HepG2 (cell line): Measurements from ENCODE around the gene FARSB. TPM values are rescaled to one million over a fixed set of nuclear protein-coding genes. Genes with fewer than 3 reads are reported as not detected.

Experiments used
- CCAR2 ChIP-seq: fragments of 200-400 bp; formaldehyde crosslinking; optimal IDR thresholded peaks from 2 replicates; pipeline ENCODE3; 2018; ENCODE audit warnings: low read depth, mild to moderate bottlenecking, low read length, moderate library complexity
- FOXK1 ChIP-seq: sonication (generic); formaldehyde crosslinking; IDR thresholded peaks from 2 replicates; pipeline ENCODE4 v1.4.0; 2020; ENCODE audit warnings: low read depth, missing genetic modification reagents, borderline replicate concordance
- GPN1 ChIP-seq: sonication (generic); formaldehyde crosslinking; IDR thresholded peaks from 2 replicates; pipeline ENCODE4 v1.5.1; 2020; ENCODE audit warnings: missing genetic modification reagents, borderline replicate concordance
- HDAC6 ChIP-seq: fragments of 200-600 bp; sonication (generic); IDR thresholded peaks from 2 replicates; pipeline ENCODE4 v1.7.0; 2017; ENCODE audit warnings: mild to moderate bottlenecking, antibody characterized with exemption, low read length, low read depth
- MAFK ChIP-seq, 2 experiments: IDR thresholded peaks in 1 of 2; conservative IDR thresholded peaks in 1 of 2; 2 replicates each; pipeline ENCODE4 v1.6.1; 2011; ENCODE audit warnings: improper control_type of control experiment in 2 of 2, low read length in 2 of 2
- SIN3A ChIP-seq: IDR thresholded peaks from 2 replicates; pipeline ENCODE4 v1.6.1; 2011; ENCODE audit warnings: low read depth, mild to moderate bottlenecking, control low read depth, low read length, borderline replicate concordance
- TRIM24 ChIP-seq: sonication (generic); formaldehyde crosslinking; IDR thresholded peaks from 2 replicates; pipeline ENCODE4 v1.8.0; 2022; ENCODE audit warnings: mild to moderate bottlenecking, missing genetic modification reagents
- ZNF326 ChIP-seq: sonication (generic); formaldehyde crosslinking; IDR thresholded peaks from 2 replicates; pipeline ENCODE4 v1.4.0; 2020; ENCODE audit warnings: missing genetic modification reagents, borderline replicate concordance
- ZNF709 ChIP-seq: sonication (generic); formaldehyde crosslinking; IDR thresholded peaks from 2 replicates; pipeline ENCODE4 v1.5.0; 2020; ENCODE audit warnings: mild to moderate bottlenecking, missing genetic modification reagents
- ZNF816 ChIP-seq: sonication (generic); formaldehyde crosslinking; IDR thresholded peaks from 2 replicates; pipeline ENCODE4 v1.8.0; 2022; ENCODE audit warnings: missing genetic modification reagents, mild to moderate bottlenecking, borderline replicate concordance
- polyA plus RNA-seq, 8 experiments: library from polyadenylated mRNA; depleted of rRNA in 3 of 8; stranded (reverse) in 7 of 8; unstranded in 1 of 8; fragments of >200 nt; fragmentation: Illumina TruSeq in 4 of 8; extraction: Trizol in 4 of 8; gene quantifications; 2 replicates each; pipeline versions ENCODE4 v1.2.1 to v1.2.3, GENCODE V29; 2011 to 2016; ENCODE audit warnings: low read depth in 4 of 8, missing spikeins in 1 of 8, mixed read lengths in 1 of 8; ENCODE audit not compliant: insufficient read depth in 1 of 8
- total RNA-seq, 5 experiments: library from RNA; depleted of rRNA; stranded (reverse); fragments of >200 nt; fragmentation: Illumina TruSeq; extraction: Trizol; gene quantifications; 2 replicates each; pipeline ENCODE4 v1.2.3, GENCODE V29; 2016; ENCODE audit warnings: low read depth in 1 of 5
- TF ChIP-seq, protein P1 (sequence below): IDR thresholded peaks from 2 replicates; pipeline ENCODE4 v1.6.1; 2012; ENCODE audit warnings: low read depth, low read length, improper control_type of control experiment
- TF ChIP-seq, protein P2 (sequence below): sonication (generic); formaldehyde crosslinking; conservative IDR thresholded peaks from 2 replicates; pipeline ENCODE4 v1.5.0; 2020; ENCODE audit warnings: missing genetic modification reagents
- TF ChIP-seq, protein P3 (sequence below): IDR thresholded peaks from 2 replicates; pipeline ENCODE4 v1.6.1; 2016; ENCODE audit warnings: low read depth, control low read depth
- TF ChIP-seq, protein P4 (sequence below): sonication (generic); formaldehyde crosslinking; IDR thresholded peaks from 2 replicates; pipeline ENCODE4 v1.4.0; 2020; ENCODE audit warnings: missing genetic modification reagents
- TF ChIP-seq, protein P5 (sequence below): sonication (generic); formaldehyde crosslinking; IDR thresholded peaks from 2 replicates; pipeline ENCODE4 v1.4.0; 2020; ENCODE audit warnings: missing genetic modification reagents, borderline replicate concordance

The FARSB gene
- total and polyA plus RNA-seq, 2 of the 13 experiments (the other 11 are each of a cell fraction or from before 2014, with no cell fraction given), result 23.3 to 45.9 TPM

DNA sequence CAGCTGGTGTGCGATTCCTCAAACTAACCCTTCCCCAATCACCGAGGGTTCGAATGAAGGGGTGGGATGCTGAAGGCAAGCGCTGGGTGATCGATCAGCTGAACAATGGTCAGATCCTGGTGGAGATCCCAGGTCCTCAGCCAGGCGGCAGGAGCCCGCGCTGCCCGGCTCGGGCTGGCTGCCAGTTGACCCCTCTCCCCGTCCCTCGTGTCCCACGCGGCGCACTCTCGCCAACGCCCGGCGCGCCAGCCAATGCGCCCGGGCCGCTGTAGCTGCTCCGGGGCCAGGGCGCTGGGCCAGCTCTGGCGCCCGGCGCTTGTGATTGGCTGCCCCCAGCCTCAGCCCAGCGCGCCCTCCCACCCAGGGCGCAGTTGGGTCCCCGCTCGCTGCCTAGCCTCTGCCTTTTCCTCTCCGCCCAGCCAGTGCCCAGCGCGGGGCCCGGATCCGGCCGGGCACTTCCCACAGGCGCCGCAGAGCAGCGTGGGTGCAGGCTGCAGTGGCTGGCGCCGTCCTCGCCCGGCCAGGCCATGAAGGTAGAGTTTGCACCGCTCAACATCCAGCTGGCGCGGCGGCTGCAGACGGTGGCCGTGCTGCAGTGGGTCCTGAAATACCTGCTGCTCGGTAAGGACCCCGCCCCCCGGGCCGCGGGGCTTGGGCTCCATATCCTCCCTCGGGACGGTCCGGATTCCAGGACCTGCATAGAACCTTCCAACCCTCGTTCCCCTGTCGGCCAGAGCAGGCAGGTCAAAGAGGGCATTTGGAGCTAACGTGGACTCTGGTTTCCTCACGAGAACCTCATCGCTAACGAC is 15.6 kb upstream of the FARSB start, which contains the start of gene MOGAT1 (continued):
- TF ChIP-seq, protein P1, sequence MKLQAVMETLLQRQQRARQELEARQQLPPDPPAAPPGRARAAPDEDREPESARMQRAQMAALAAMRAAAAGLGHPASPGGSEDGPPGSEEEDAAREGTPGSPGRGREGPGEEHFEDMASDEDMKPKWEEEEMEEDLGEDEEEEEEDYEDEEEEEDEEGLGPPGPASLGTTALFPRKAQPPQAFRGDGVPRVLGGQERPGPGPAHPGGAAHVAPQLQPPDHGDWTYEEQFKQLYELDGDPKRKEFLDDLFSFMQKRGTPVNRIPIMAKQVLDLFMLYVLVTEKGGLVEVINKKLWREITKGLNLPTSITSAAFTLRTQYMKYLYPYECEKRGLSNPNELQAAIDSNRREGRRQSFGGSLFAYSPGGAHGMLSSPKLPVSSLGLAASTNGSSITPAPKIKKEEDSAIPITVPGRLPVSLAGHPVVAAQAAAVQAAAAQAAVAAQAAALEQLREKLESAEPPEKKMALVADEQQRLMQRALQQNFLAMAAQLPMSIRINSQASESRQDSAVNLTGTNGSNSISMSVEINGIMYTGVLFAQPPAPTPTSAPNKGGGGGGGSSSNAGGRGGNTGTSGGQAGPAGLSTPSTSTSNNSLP, result no peak
- no peak for TF ChIP-seq MAFK (conservative IDR thresholded peaks at IDR 0.05 in 1 of 2, IDR thresholded peaks at IDR 0.05 in 1 of 2; ENCODE audit: low read length in 2 of 2)
- TF ChIP-seq CCAR2, result no peak
- TF ChIP-seq, protein P2, sequence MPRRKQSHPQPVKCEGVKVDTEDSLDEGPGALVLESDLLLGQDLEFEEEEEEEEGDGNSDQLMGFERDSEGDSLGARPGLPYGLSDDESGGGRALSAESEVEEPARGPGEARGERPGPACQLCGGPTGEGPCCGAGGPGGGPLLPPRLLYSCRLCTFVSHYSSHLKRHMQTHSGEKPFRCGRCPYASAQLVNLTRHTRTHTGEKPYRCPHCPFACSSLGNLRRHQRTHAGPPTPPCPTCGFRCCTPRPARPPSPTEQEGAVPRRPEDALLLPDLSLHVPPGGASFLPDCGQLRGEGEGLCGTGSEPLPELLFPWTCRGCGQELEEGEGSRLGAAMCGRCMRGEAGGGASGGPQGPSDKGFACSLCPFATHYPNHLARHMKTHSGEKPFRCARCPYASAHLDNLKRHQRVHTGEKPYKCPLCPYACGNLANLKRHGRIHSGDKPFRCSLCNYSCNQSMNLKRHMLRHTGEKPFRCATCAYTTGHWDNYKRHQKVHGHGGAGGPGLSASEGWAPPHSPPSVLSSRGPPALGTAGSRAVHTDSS, result no peak
- TF ChIP-seq, protein P3, sequence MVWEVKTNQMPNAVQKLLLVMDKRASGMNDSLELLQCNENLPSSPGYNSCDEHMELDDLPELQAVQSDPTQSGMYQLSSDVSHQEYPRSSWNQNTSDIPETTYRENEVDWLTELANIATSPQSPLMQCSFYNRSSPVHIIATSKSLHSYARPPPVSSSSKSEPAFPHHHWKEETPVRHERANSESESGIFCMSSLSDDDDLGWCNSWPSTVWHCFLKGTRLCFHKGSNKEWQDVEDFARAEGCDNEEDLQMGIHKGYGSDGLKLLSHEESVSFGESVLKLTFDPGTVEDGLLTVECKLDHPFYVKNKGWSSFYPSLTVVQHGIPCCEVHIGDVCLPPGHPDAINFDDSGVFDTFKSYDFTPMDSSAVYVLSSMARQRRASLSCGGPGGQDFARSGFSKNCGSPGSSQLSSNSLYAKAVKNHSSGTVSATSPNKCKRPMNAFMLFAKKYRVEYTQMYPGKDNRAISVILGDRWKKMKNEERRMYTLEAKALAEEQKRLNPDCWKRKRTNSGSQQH, result no peak
- no peak for TF ChIP-seq FOXK1 (CRISPR knock-in tag)
- TF ChIP-seq GPN1, result no peak
- no peak for TF ChIP-seq TRIM24 (CRISPR knock-in tag)
- TF ChIP-seq, protein P4, sequence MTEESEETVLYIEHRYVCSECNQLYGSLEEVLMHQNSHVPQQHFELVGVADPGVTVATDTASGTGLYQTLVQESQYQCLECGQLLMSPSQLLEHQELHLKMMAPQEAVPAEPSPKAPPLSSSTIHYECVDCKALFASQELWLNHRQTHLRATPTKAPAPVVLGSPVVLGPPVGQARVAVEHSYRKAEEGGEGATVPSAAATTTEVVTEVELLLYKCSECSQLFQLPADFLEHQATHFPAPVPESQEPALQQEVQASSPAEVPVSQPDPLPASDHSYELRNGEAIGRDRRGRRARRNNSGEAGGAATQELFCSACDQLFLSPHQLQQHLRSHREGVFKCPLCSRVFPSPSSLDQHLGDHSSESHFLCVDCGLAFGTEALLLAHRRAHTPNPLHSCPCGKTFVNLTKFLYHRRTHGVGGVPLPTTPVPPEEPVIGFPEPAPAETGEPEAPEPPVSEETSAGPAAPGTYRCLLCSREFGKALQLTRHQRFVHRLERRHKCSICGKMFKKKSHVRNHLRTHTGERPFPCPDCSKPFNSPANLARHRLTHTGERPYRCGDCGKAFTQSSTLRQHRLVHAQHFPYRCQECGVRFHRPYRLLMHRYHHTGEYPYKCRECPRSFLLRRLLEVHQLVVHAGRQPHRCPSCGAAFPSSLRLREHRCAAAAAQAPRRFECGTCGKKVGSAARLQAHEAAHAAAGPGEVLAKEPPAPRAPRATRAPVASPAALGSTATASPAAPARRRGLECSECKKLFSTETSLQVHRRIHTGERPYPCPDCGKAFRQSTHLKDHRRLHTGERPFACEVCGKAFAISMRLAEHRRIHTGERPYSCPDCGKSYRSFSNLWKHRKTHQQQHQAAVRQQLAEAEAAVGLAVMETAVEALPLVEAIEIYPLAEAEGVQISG (CRISPR knock-in tag), result peak; percentile 80
- no peak for TF ChIP-seq ZNF326 (CRISPR knock-in tag)
- TF ChIP-seq HDAC6, result no peak
- peak; percentile 41; the same call in 1 of the 2 replicates for TF ChIP-seq ZNF816
- TF ChIP-seq, protein P5, sequence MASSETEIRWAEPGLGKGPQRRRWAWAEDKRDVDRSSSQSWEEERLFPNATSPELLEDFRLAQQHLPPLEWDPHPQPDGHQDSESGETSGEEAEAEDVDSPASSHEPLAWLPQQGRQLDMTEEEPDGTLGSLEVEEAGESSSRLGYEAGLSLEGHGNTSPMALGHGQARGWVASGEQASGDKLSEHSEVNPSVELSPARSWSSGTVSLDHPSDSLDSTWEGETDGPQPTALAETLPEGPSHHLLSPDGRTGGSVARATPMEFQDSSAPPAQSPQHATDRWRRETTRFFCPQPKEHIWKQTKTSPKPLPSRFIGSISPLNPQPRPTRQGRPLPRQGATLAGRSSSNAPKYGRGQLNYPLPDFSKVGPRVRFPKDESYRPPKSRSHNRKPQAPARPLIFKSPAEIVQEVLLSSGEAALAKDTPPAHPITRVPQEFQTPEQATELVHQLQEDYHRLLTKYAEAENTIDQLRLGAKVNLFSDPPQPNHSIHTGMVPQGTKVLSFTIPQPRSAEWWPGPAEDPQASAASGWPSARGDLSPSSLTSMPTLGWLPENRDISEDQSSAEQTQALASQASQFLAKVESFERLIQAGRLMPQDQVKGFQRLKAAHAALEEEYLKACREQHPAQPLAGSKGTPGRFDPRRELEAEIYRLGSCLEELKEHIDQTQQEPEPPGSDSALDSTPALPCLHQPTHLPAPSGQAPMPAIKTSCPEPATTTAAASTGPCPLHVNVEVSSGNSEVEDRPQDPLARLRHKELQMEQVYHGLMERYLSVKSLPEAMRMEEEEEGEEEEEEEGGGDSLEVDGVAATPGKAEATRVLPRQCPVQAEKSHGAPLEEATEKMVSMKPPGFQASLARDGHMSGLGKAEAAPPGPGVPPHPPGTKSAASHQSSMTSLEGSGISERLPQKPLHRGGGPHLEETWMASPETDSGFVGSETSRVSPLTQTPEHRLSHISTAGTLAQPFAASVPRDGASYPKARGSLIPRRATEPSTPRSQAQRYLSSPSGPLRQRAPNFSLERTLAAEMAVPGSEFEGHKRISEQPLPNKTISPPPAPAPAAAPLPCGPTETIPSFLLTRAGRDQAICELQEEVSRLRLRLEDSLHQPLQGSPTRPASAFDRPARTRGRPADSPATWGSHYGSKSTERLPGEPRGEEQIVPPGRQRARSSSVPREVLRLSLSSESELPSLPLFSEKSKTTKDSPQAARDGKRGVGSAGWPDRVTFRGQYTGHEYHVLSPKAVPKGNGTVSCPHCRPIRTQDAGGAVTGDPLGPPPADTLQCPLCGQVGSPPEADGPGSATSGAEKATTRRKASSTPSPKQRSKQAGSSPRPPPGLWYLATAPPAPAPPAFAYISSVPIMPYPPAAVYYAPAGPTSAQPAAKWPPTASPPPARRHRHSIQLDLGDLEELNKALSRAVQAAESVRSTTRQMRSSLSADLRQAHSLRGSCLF, result 0 out of 2 replicates have a peak, but pooled peaks have one; percentile 9
- peak; percentile 63; the same call in 1 of the 2 replicates for TF ChIP-seq SIN3A
- TF ChIP-seq ZNF709 (CRISPR knock-in tag), result peak; percentile 99
